HUES48 (cell line): ENCODE data around the gene ANO1.

Experiments
- H3K27ac ChIP-seq: one replicate; pipeline ENCODE4 v1.7.0; 2013; ENCODE audit warnings: low read depth, low read length, inconsistent platforms
- H3K27me3 ChIP-seq: 2 replicates; pipeline ENCODE4 v1.6.1; 2013; ENCODE audit warnings: mild to moderate bottlenecking, low read length; ENCODE audit not compliant: control insufficient read depth, insufficient read depth
- H3K36me3 ChIP-seq: 2 replicates; pipeline ENCODE4 v1.6.1; 2013; ENCODE audit warnings: low read length; ENCODE audit not compliant: control insufficient read depth, insufficient read depth
- H3K4me1 ChIP-seq: 2 replicates; pipeline ENCODE4 v1.6.1; 2013; ENCODE audit warnings: mild to moderate bottlenecking, low read length; ENCODE audit not compliant: control insufficient read depth, insufficient read depth
- H3K4me3 ChIP-seq: 2 replicates; pipeline ENCODE4 v1.5.1; 2013; ENCODE audit warnings: mild to moderate bottlenecking, low read depth, low read length
- H3K9ac ChIP-seq: 2 replicates; pipeline ENCODE4 v1.6.1; 2013; ENCODE audit warnings: mild to moderate bottlenecking, low read depth, low read length, moderate library complexity
- H3K9me3 ChIP-seq: 2 replicates; pipeline ENCODE4 v1.6.1; 2013; ENCODE audit warnings: low read length; ENCODE audit not compliant: control insufficient read depth, insufficient read depth

The ANO1 gene

GRCh38 chr11:70132641-70133040 is 54.5 kb downstream of the ANO1 start:
- peaks cover 18% of the 10 kb centered on the region for H3K4me1 ChIP-seq
- no peak overlapping the region for H3K27ac ChIP-seq
- H3K27me3 ChIP-seq, result no peaks in the 10 kb centered on the region
- H3K36me3 ChIP-seq, result no peaks in the 10 kb centered on the region
- H3K9me3 ChIP-seq, result no peaks in the 10 kb centered on the region
- H3K4me3 ChIP-seq, result no peak overlapping the region
- no peak overlapping the region for H3K9ac ChIP-seq

- Histone ChIP-seq H3K9me3 (no peaks in the 10 kb centered on the region), H3K36me3 (no peaks in the 10 kb centered on the region), H3K27ac (no peak overlapping the region), H3K4me3 (no peak overlapping the region), H3K4me1 (peaks cover 6% of the 10 kb centered on the region), H3K9ac (no peak overlapping the region), H3K27me3 (no peaks in the 10 kb centered on the region)
Measured at GRCh38 chr11:70133771-70134335, 55.7 kb downstream of the ANO1 start.

GRCh38 chr11:70134490-70134889 is 56.4 kb downstream of the ANO1 start:
- Histone ChIP-seq H3K27ac (no peak overlapping the region), H3K9me3 (no peaks in the 10 kb centered on the region), H3K9ac (no peak overlapping the region), H3K4me1 (no peaks in the 10 kb centered on the region), H3K27me3 (no peaks in the 10 kb centered on the region), H3K36me3 (no peaks in the 10 kb centered on the region), H3K4me3 (no peak overlapping the region)

- H3K9me3 ChIP-seq, result no peaks in the 10 kb centered on the region
- H3K27ac ChIP-seq, result no peak overlapping the region
- H3K4me1 ChIP-seq, result no peaks in the 10 kb centered on the region
- no peaks in the 10 kb centered on the region for H3K36me3 ChIP-seq
- no peaks in the 10 kb centered on the region; the same call in 1 of the 2 replicates for H3K27me3 ChIP-seq
- H3K9ac ChIP-seq, result no peak overlapping the region
- no peak overlapping the region for H3K4me3 ChIP-seq
Measured at GRCh38 chr11:70135142-70135541, 57.0 kb downstream of the ANO1 start.

- Histone ChIP-seq H3K36me3 (no peaks in the 10 kb centered on the region), H3K27ac (no peak overlapping the region), H3K9me3 (no peaks in the 10 kb centered on the region), H3K27me3 (peaks cover 3% of the 10 kb centered on the region), H3K4me3 (no peak overlapping the region), H3K4me1 (peaks cover 2% of the 10 kb centered on the region; the same call in 1 of the 2 replicates), H3K9ac (no peak overlapping the region)
Measured at GRCh38 chr11:70135625-70136059, 57.5 kb downstream of the ANO1 start.

GRCh38 chr11:70137383-70137782 is 59.3 kb downstream of the ANO1 start:
- Histone ChIP-seq H3K4me3 (no peak overlapping the region), H3K27ac (no peak overlapping the region)

GRCh38 chr11:70138403-70138802 is 60.3 kb downstream of the ANO1 start:
- Histone ChIP-seq H3K9ac (no peak overlapping the region), H3K27me3 (peaks cover 19% of the 10 kb centered on the region), H3K27ac (no peak overlapping the region), H3K4me3 (no peak overlapping the region), H3K9me3 (no peaks in the 10 kb centered on the region), H3K36me3 (no peaks in the 10 kb centered on the region), H3K4me1 (peaks cover 28% of the 10 kb centered on the region)

More at GRCh38 chr11:70137383-70137782, 59.3 kb downstream of the ANO1 start:
- H3K4me1 ChIP-seq, result peaks cover 18% of the 10 kb centered on the region
- H3K9ac ChIP-seq, result no peak overlapping the region
- no peaks in the 10 kb centered on the region for H3K36me3 ChIP-seq
- no peaks in the 10 kb centered on the region for H3K9me3 ChIP-seq
- peaks cover 9% of the 10 kb centered on the region for H3K27me3 ChIP-seq

GRCh38 chr11:70139785-70140410 is 61.8 kb downstream of the ANO1 start:
- H3K27ac ChIP-seq, result no peak overlapping the region
- no peak overlapping the region for H3K4me3 ChIP-seq
- H3K9me3 ChIP-seq, result no peaks in the 10 kb centered on the region
- H3K4me1 ChIP-seq, result peaks cover 31% of the 10 kb centered on the region
- peaks cover 19% of the 10 kb centered on the region for H3K27me3 ChIP-seq
- H3K9ac ChIP-seq, result no peak overlapping the region
- H3K36me3 ChIP-seq, result no peaks in the 10 kb centered on the region

GRCh38 chr11:70140711-70141485 is 62.8 kb downstream of the ANO1 start:
- no peaks in the 10 kb centered on the region for H3K36me3 ChIP-seq
- H3K4me3 ChIP-seq, result peak overlapping the region; percentile 23; the same call in 1 of the 2 replicates
- no peaks in the 10 kb centered on the region for H3K9me3 ChIP-seq
- H3K27me3 ChIP-seq, result peaks cover 19% of the 10 kb centered on the region
- H3K4me1 ChIP-seq, result peaks cover 31% of the 10 kb centered on the region
- no peak overlapping the region for H3K9ac ChIP-seq
- peak overlapping the region; percentile 92 for H3K27ac ChIP-seq

- Histone ChIP-seq H3K9me3 (no peaks in the 10 kb centered on the region), H3K4me1 (peaks cover 34% of the 10 kb centered on the region), H3K27ac (peak overlapping the region; percentile 92), H3K4me3 (peak overlapping the region; percentile 43), H3K9ac (no peak overlapping the region), H3K27me3 (peaks cover 19% of the 10 kb centered on the region), H3K36me3 (no peaks in the 10 kb centered on the region)
Measured at GRCh38 chr11:70141486-70142220, 63.5 kb downstream of the ANO1 start.
